Stimulated activated CD4-positive, alpha-beta T cell treated with anti-CD3 and anti-CD28 coated beads, Interleukin-12 subunit alpha, Interleukin-12 subunit beta, amount 100 ng/mL, for 24 hours (primary cell): ENCODE data around the gene FBLIM1.

Experiments used
- DNase-seq, 2 experiments: peaks; one replicate each; pipeline ENCODE4 v3.0.0-alpha.2; 2020; ENCODE audit warnings: low read depth in 2 of 2

The FBLIM1 gene

GRCh38 chr1:15748690-15749398 is 9.8 kb upstream of the FBLIM1 start:
- DNase-seq = no peak

DNA sequence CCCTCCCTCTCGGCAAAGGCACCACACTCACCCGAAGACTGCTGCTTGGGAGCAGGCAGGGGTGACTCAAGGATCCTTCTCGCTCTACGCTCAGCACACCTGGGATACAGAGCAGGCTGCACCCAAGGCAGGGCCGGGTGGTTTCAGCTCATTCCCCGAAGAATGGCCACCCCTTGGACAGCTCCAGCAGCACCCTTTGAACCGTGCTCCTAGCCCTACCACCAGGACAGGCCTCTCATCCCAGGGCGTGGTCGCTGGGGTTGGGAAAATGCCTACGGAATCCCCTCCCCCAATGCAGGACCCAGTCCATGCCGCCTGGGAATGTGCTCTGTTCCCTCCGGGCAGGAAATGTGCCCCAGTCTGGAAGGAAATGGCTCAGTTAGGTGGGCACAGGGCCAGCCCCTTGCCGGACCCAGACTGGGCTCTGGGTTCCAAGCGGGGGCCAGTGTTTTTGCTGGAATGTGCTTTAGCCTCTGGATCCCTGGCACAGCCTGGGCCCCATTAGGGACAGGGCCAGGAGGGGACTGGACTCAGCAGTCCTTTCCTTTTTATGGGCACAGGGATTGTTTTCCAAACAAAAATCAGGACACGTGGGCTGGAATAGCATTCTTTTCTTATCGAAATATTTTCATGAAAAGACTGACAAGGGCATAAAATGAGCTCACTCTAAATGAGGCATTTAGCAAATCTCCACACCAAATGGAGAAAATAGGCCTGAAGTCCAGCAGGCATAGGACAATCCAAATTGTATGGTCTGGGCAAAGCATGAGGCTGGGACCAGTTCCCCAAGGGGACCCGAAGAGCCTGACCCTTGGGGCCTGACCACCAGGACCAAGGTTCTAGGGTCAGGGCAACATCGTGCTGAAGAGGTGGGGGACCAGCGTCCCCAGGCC is 8.9 kb upstream of the FBLIM1 start:
- DNase-seq = no peak

DNA sequence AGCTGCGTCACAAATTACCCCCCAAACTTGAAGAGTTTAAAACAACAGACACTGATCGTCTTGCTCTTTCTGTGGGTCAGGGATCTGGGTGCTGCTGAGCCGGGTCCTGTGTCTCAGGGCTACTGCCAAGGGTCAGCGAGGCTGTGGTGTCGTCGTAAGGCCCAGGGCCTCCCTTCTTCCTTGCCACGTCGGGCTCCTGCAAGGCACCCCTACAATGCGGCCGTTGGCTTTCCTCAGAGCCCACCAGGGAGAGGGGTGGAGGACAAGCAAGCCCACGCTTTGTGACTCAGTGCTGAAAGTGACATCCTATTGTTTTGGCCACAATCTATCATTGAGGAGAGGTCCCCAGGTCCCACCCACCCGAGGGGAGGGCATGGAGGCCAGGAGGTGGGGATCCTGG is 7.7 kb upstream of the FBLIM1 start:
- DNase-seq = no peak

GRCh38 chr1:15751717-15752116 is 6.9 kb upstream of the FBLIM1 start:
- DNase-seq = no peak

DNA sequence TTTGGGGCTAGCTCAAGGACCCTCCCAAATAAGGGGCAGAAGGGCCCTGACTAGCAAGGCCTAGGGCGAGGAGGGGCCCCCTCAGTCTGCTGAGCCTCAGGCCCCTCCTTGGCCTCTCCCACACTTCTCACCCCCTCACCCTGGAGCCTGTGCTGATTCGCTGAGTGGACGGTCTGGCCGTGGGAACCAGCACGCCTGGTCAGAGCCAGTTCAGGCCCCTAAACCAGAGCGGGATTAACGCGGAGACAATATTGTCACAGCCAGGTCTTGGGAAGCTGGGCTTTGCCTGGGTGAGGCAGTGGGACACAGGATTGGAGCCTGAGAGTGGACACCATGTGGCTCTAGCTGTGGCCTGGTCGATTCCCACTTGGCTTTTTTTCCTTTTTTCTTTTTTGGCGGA is 4.8 kb upstream of the FBLIM1 start:
- no peak for DNase-seq

DNA sequence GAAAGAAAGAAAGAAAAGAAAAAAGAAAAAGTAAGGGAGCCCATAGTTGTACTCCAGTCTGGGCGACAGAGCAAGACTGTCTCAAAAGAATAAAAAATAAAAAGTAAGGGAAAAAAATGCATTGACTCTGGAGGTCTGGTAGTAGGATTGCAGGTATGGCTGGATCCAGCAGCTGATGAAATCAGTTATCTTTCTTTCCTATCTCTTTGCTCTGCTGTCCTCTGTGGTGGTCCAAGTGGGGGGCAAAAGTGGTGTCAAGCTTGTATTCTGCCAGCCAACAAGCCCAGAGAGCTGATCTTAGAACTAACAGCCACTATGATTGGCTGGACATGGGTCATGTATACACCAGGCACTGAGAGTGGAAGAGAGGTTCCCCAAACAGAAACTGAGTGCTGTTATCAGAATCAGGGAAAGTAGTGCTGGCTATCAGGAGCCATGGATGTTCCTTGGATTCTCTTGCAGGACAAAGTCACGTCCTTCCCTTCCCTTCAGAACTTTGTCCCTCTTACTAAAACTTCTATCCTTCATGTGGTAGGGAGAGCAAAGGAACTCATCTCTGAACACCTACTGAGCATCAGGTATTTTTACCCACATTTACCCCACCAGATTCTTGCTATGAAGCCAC is 3.5 kb upstream of the FBLIM1 start:
- no peak for DNase-seq

DNA sequence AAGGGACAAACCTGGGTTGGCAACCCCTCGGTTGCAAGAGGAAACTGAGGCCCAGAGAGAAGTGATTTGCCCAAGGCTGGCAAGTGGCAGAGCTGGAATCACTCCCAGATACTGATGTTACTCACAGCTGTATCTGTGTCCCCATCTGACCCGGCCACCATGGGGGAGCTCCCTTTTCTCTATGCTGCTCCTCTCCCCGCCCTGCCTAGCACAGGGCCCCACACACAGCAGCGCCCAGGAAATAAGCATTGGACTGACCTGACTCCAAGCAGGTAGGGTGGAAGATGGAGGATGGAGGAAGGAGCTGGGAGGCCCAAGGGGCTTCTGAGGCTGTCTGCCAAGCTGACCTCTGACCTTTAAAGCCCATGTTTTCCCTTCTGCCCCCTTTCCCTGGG is 3.0 kb upstream of the FBLIM1 start:
- DNase-seq = no peak

GRCh38 chr1:15756143-15757015 is 2.2 kb upstream of the FBLIM1 start:
- DNase-seq = no peak

GRCh38 chr1:15757016-15757543 is 1.5 kb upstream of the FBLIM1 start:
- no peak for DNase-seq

DNA sequence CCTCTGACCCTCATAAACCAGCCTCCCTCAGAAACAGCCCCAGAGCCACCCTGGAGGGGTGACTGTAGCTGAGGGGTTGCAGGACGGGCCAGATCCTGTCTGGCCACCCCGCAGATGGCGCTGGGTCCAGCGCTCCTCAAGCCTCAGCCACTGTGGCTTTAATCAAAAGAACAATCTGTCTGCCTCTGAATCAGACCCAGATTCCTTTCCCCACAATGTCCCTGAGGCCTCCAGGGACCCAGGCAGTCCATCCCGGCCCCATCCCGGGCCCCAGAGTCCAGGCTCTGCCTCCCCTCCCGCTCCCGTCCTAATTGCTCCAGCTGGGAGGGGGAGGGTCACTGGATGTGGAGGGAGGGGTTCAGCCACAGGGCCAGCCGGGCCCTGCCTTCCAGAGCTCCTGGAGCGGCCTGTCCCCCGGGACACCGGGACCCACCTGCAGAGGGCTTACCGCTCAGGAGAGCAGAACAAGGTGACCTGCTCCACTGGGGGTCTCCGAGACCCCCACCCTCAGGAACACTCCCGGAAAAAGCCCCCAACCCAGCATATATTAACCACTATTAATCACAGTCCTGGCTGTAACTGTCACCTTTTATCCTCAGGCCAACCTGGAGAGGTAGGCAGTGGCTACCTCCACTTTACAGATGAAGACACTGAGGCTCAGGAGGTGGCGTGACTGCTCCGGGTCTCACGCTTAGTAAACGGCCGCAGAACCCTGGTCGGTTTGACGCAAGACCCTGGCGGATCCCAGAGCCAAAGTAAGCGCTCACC is 836 bp upstream of the FBLIM1 start:
- no peak for DNase-seq

DNA sequence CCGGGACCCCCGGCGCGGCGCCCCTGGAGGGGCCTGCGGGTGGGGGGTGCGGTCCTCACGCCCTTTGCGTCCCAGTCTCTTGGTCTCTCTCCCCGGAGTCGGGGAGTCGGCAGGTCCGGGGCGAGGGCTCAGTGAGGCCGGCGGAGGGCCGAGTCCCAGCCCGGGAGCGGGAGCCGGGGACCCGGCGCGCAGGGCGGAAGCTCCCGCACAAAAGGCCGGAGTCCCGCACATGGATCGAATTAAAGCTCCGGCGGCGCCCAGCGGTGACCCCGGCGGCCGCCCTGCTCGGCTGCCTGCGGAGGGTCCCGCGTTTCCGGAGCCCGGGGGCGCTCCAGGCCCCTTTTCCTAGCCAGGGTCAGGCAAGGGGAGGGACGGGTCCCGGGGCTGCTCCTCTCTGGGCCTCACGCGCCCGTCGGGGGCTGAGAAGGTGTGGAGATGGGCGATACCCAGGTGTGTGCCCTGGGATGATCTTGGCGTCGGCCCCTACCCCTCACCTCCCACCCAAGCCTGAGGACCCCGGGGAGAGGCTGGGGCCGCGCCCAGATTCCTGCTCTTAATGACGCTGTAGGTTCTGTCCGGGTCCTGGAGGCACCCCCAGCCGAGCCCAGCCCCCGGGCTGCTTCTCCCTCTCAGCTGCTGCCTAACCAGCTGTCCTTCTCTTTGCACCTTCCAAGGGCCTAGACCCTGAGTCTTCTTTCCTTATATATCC is 512 bp downstream of the FBLIM1 start:
- DNase-seq = no peak

- DNase-seq = no peak
These were observed 2.1 kb downstream of the FBLIM1 start for GRCh38 chr1:15760520-15761211.

- DNase-seq = no peak
These were observed 3.0 kb downstream of the FBLIM1 start for GRCh38 chr1:15761366-15762128.

GRCh38 chr1:15762546-15762945 is 4.0 kb downstream of the FBLIM1 start:
- no peak for DNase-seq

DNA sequence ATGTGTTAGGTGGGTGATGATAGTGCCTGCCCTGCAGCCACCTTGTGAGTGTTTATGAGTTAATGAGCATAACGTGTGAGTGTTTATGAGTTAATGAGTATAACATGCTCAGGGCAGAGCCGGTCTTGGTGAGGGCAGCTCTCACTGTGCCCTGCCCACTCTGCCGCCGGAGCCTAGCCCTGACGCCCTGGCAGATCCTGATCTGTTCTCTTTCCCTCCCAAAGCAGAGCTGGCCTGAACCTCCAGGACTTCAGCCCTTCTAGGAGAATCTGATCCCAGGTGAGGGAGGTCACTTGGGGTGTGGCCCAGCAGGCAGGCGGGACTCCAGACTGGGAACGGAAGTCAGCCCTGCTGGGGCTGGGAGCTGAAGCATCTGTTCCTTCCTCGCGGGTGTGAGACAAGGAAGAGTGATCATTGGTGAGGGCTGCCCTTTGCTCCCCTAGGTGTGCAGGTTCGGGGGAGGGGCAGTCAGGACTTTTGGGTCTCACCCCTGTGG is 5.7 kb downstream of the FBLIM1 start:
- DNase-seq = no peak

DNA sequence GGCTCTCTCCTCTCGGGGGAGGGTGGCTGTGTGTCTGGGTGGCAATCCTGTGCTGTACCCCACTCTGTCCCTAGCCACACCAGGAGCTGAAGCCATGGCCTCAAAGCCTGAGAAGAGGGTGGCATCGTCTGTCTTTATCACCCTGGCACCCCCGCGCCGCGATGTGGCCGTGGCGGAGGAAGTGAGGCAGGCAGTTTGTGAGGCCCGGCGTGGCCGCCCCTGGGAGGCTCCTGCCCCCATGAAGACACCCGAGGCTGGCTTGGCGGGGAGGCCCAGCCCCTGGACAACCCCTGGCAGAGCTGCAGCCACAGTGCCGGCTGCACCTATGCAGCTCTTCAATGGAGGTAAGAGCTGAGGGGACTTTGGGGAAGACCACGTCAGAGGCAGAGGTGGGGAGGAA is 6.3 kb downstream of the FBLIM1 start:
- no peak for DNase-seq

- no peak for DNase-seq
These were observed 7.0 kb downstream of the FBLIM1 start for GRCh38 chr1:15765495-15766194.

DNA sequence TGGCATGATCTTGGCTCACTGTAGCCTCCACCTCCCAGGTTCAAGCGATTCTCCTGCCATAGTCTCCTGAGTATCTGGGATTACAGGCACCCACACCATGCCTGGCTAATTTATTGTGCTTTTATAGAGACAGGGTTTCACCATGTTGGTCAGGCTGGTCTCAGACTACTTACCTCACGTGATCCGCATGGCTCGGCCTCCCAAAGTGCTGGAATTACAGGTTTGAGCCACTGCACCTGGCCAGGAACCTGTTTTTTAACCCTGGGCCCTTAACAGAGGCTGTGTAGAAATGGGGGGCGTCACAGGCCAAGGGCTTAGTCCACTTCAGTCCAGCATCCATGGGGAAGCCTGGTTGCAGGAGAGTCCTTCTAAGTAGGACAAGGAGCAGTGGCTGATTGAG is 9.3 kb downstream of the FBLIM1 start:
- no peak for DNase-seq
